ENCODE data around the gene PPDPF. TPM values are rescaled to one million over a fixed set of nuclear protein-coding genes. Genes with fewer than 3 reads are reported as not detected.

The PPDPF gene
- 149 and 153 TPM in 2 replicates for total RNA-seq (2021)
- long read RNA-seq, partial matches to known transcripts: 0 of 1 reads
- long read RNA-seq, other reads (novel, unspliced or antisense): 0 of 1 reads

GRCh38 chr20:63520504-63520933 is at the start of gene PPDPF:
PPDPF (plus strand) TSS chr20:63520765; CDS start chr20:63521309, 544 bp downstream.
- Histone ChIP-seq H3K14ac (ENCODE audit: insufficient read depth, low read length) (peak within 1 kb of the TSS; percentile 89), H4K20me1 (ENCODE audit: control insufficient read depth, insufficient read depth, insufficient read length) (no peaks in the 10 kb centered on the region), H2BK5ac (ENCODE audit: insufficient read length, low read length) (no peak within 1 kb of the TSS), H2AFZ (ENCODE audit: low read length) (no peak within 1 kb of the TSS), H3K79me2 (ENCODE audit: insufficient read depth, low read length) (no peaks in the 10 kb centered on the region; the same call in 1 of the 2 replicates), H4K5ac (ENCODE audit: insufficient read length, low read depth, low read length) (peak within 1 kb of the TSS; percentile 64), H3K56ac (ENCODE audit: insufficient read length, low read depth, low read length) (no peak within 1 kb of the TSS), H3K23me2 (ENCODE audit: insufficient read length, low read depth, low read length, poor library complexity, severe bottlenecking) (peaks cover 10% of the 10 kb centered on the region), H3K4ac (ENCODE audit: low read depth, low read length) (no peak within 1 kb of the TSS; the same call in 1 of the 2 replicates), H3K27me3 (ENCODE audit: insufficient read depth, low read length) (no peaks in the 10 kb centered on the region), H3K4me2 (ENCODE audit: insufficient read depth, insufficient read length, low read length) (peak within 1 kb of the TSS; percentile 72), H2BK15ac (ENCODE audit: low read depth, low read length) (no peak within 1 kb of the TSS), H4K8ac (replicated peaks; ENCODE audit: insufficient read length, low read depth, low read length) (no peak within 1 kb of the TSS), H2AK5ac (ENCODE audit: insufficient read length, low read length) (no peak within 1 kb of the TSS), H3K27ac (ENCODE audit: insufficient read length, low read depth, low read length) (no peak within 1 kb of the TSS), H2BK120ac (ENCODE audit: low read depth, low read length, poor library complexity, severe bottlenecking) (no peak within 1 kb of the TSS), H3T11ph (ENCODE audit: low read length) (no peak within 1 kb of the TSS), H3K79me1 (ENCODE audit: insufficient read depth, low read depth, low read length, poor library complexity, severe bottlenecking) (peaks cover 4% of the 10 kb centered on the region), H3K4me1 (ENCODE audit: insufficient read depth, low read length) (no peaks in the 10 kb centered on the region; the same call in 1 of the 2 replicates), H3K18ac (ENCODE audit: insufficient read length, low read depth, low read length) (peak within 1 kb of the TSS; percentile 39), H2BK20ac (ENCODE audit: low read depth, low read length, poor library complexity, severe bottlenecking) (no peak within 1 kb of the TSS), H3K23ac (ENCODE audit: insufficient read length, low read depth, low read length) (no peak within 1 kb of the TSS), H3K9me3 (ENCODE audit: control insufficient read depth, low read depth, low read length) (no peaks in the 10 kb centered on the region), H2BK12ac (ENCODE audit: insufficient read length, low read depth, low read length) (no peak within 1 kb of the TSS), H4K91ac (ENCODE audit: insufficient read length, low read depth, low read length) (peak within 1 kb of the TSS; percentile 11), H3K9ac (ENCODE audit: extremely low read depth, insufficient read length, low read length) (peak within 1 kb of the TSS; percentile 84)
- H3K9me3 Mint-ChIP-seq: peaks cover 7 to 16% of the 10 kb centered on the region in 2 experiments; a peak in 4 of 5 replicates
- peak within 1 kb of the TSS in 2 of 3 experiments; percentile 52 to 91; a peak in 3 of 7 replicates for H3K27ac Mint-ChIP-seq
- no CpG with 5 or more reads among the region's 64 CpGs for WGBS (ENCODE audit: extremely low coverage, insufficient read length, low lambda C conversion rate)
- peak; percentile 78 for DNase-seq
- peaks cover 10% of the 10 kb centered on the region for H3K27me3 Mint-ChIP-seq (ENCODE audit: low read depth)
- H3K36me3 Mint-ChIP-seq (ENCODE audit: insufficient read depth in 1 of 3, low read depth in 3 of 3): peaks cover 20 to 45% (median 22%) of the 10 kb centered on the region in 3 experiments; a peak in 6 of 7 replicates
- no peak for TF ChIP-seq CTCF (conservative IDR thresholded peaks at IDR 0.05)
- peaks cover 2 to 25% of the 10 kb centered on the region in 2 experiments; a peak in 3 of 4 replicates for H3K4me1 Mint-ChIP-seq
- H3K4me3 Mint-ChIP-seq: peak within 1 kb of the TSS; percentile 84 to 91
